Neuronal stem cell (in vitro differentiated cells): ENCODE data around the gene MYO3B.

Source experiments
- DNase-seq: peaks from one replicate; pipeline ENCODE4 v3.0.0-alpha.2; 2013; ENCODE audit warnings: low spot score
- H2AFZ ChIP-seq: one replicate; pipeline ENCODE4 v1.6.1; 2013; ENCODE audit warnings: mild to moderate bottlenecking, low read length, inconsistent platforms
- H2AK5ac ChIP-seq: 2 replicates; pipeline ENCODE4 v1.6.1; 2013; ENCODE audit warnings: low read depth, mild to moderate bottlenecking, inconsistent platforms, low read length, moderate library complexity, mixed read lengths
- H2BK120ac ChIP-seq: 2 replicates; pipeline ENCODE4 v1.6.1; 2013; ENCODE audit warnings: low read depth, mild to moderate bottlenecking, inconsistent platforms, low read length, moderate library complexity, mixed read lengths
- H2BK12ac ChIP-seq: one replicate; pipeline ENCODE4 v1.6.1; 2013; ENCODE audit warnings: low read length, inconsistent platforms
- H2BK15ac ChIP-seq: 2 replicates; pipeline ENCODE4 v1.6.1; 2013; ENCODE audit warnings: mild to moderate bottlenecking, low read length, inconsistent platforms, mixed read lengths
- H2BK5ac ChIP-seq: one replicate; pipeline ENCODE4 v1.6.1; 2013; ENCODE audit warnings: inconsistent platforms, mild to moderate bottlenecking, low read length, moderate library complexity
- H3K14ac ChIP-seq: one replicate; pipeline ENCODE4 v1.6.1; 2013; ENCODE audit warnings: low read length, inconsistent platforms
- H3K18ac ChIP-seq: 2 replicates; pipeline ENCODE4 v1.6.1; 2013; ENCODE audit warnings: low read length, inconsistent platforms
- H3K23ac ChIP-seq: 2 replicates; pipeline ENCODE4 v1.6.1; 2013; ENCODE audit warnings: low read depth, mild to moderate bottlenecking, mixed read lengths, low read length, inconsistent platforms; ENCODE audit not compliant: poor library complexity
- H3K27ac ChIP-seq: replicated peaks from 3 replicates; pipeline ENCODE4 v1.5.1; 2013; ENCODE audit warnings: low read length, inconsistent platforms
- H3K27me3 ChIP-seq, 3 experiments: 2 replicates each; pipeline ENCODE4 v1.6.1; 2013; ENCODE audit warnings: low read length in 3 of 3, mild to moderate bottlenecking in 2 of 3, inconsistent platforms in 1 of 3, low read depth in 1 of 3, mixed read lengths in 1 of 3, moderate library complexity in 1 of 3; ENCODE audit not compliant: control insufficient read depth in 3 of 3, insufficient read depth in 3 of 3
- H3K36me3 ChIP-seq, 2 donors: replicated peaks in 1 of 2; 2 replicates each; pipeline ENCODE4 v1.6.1; 2013; ENCODE audit warnings: low read length in 2 of 2; ENCODE audit not compliant: control insufficient read depth in 2 of 2, insufficient read depth in 2 of 2
- H3K4ac ChIP-seq: 2 replicates; pipeline ENCODE4 v1.6.1; 2013; ENCODE audit warnings: inconsistent platforms, mild to moderate bottlenecking, low read length, moderate library complexity
- H3K4me1 ChIP-seq, 2 donors: 1 replicate in 1 of 2; 2 replicates in 1 of 2; pipeline ENCODE4 v1.6.1; 2013; ENCODE audit warnings: low read length in 2 of 2, low read depth in 1 of 2; ENCODE audit not compliant: control insufficient read depth in 2 of 2, insufficient read depth in 1 of 2
- H3K4me2 ChIP-seq: one replicate; pipeline ENCODE4 v1.6.1; 2013; ENCODE audit warnings: mild to moderate bottlenecking, low read length, inconsistent platforms; ENCODE audit not compliant: insufficient read depth, poor library complexity, severe bottlenecking
- H3K4me3 ChIP-seq, 2 donors: 2 replicates each; pipeline ENCODE4 v1.5.1; 2013; ENCODE audit warnings: low read length in 2 of 2, mild to moderate bottlenecking in 2 of 2, inconsistent platforms in 1 of 2, moderate library complexity in 1 of 2
- H3K79me1 ChIP-seq: one replicate; pipeline ENCODE4 v1.6.1; 2013; ENCODE audit warnings: low read depth, mild to moderate bottlenecking, inconsistent platforms, low read length, moderate library complexity
- H3K9ac ChIP-seq: one replicate; pipeline ENCODE4 v1.6.1; 2013; ENCODE audit warnings: mild to moderate bottlenecking, low read depth, low read length, inconsistent platforms; ENCODE audit not compliant: poor library complexity
- H3K9me3 ChIP-seq, 2 donors: replicated peaks in 1 of 2; 2 replicates each; pipeline versions ENCODE3 to v1.6.1; 2013; ENCODE audit warnings: low read length in 2 of 2, mild to moderate bottlenecking in 2 of 2, inconsistent platforms in 1 of 2, low read depth in 1 of 2, mixed read lengths in 1 of 2, moderate library complexity in 1 of 2; ENCODE audit not compliant: control insufficient read depth in 2 of 2, insufficient read depth in 1 of 2
- H4K8ac ChIP-seq: one replicate; pipeline ENCODE4 v1.6.1; 2013; ENCODE audit warnings: low read depth, mild to moderate bottlenecking, inconsistent platforms, low read length, moderate library complexity
- H4K91ac ChIP-seq: one replicate; pipeline ENCODE4 v1.6.1; 2013; ENCODE audit warnings: low read length, low read depth, mild to moderate bottlenecking, inconsistent platforms; ENCODE audit not compliant: poor library complexity
- WGBS, 2 donors: extraction: QIAGEN DNeasy Blood & Tissue Kit; methylation state at CpG; one replicate each; pipeline ENCODE4 v1.1.7; 2013; ENCODE audit warnings: missing lambda C conversion rate in 2 of 2, mixed read lengths in 1 of 2; ENCODE audit not compliant: insufficient read length in 2 of 2, insufficient replicate concordance in 1 of 2; ENCODE audit errors: extremely low coverage in 2 of 2; 5-methylcytosine and 5-hydroxymethylcytosine counted together

The MYO3B gene

DNA sequence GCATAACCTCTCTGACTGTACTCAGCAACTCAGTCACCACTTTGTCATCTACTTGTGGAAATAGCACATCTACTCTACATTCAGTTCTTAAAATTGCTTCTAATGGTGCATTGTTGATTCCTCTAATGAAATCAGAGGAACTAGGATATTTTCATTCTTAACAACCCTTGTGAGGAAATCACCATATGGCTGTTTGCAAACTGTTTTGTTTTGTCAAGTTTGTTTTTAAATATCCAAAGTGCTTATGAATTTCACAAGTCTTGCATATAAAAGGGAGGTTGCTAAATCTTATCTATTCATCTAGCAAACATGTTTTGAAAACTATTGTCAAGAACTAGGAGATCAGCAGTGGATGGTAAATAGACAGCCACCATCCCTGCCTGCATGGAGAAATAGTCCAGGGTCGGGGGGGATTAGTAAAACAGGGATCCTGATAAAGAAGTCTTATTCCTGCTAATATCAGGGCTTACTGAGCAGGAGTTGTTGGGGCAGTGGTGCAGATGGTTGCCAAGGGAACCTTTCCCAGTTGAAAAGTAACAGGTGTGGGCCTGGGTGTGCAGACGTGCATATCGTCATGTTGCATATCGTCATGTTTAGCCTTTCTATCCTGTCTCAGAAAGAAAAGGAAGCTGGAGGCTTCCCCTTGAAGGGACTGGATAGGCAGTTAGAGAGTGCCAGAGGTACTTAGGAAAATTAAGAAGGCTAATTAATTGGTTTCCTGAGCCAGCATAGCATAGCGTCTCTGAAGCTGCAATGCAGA lies 7.5 kb upstream of the MYO3B start:
- Histone ChIP-seq H3K27ac (no peak overlapping the region), H3K18ac (no peak overlapping the region), H3K79me1 (no peaks in the 10 kb centered on the region), H2BK15ac (no peak overlapping the region), H3K4ac (no peak overlapping the region), H3K9ac (no peak overlapping the region), H2AFZ (no peak overlapping the region), H4K91ac (no peak overlapping the region), H3K36me3 (no peaks in the 10 kb centered on the region), H3K4me1 (no peaks in the 10 kb centered on the region), H3K4me3 (no peak overlapping the region), H3K9me3 (no peaks in the 10 kb centered on the region), H2BK5ac (no peak overlapping the region), H3K4me2 (no peak overlapping the region), H4K8ac (no peak overlapping the region), H2BK120ac (no peak overlapping the region), H2AK5ac (no peak overlapping the region), H3K27me3 (no peaks in the 10 kb centered on the region), H3K23ac (no peak overlapping the region), H3K14ac (no peak overlapping the region), H2BK12ac (no peak overlapping the region)
- DNase-seq = no peak
- WGBS, 2 donors = no CpG with 5 or more reads among the region's 5 CpGs

DNA sequence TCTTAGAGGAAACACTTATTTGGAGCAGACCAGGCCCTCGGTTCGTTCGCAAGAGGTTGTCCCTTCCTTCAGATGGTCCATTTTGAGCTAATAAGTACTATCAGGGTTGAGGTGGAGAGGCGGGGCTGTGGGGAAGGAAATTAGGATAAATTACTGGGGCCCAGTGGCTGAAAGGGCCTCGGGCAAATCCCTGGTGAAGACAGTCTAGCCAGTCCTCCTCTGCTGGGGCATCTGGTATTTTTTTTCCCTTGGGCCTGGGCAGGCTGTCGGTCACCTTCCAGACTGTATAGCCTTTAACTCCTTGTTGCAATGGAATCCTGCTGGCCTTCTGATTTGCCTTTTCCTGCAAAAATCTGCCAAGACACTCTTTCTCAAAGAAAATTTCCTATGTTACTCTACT lies 1.7 kb upstream of the MYO3B start:
- no peak overlapping the region for H2BK120ac ChIP-seq
- H3K18ac ChIP-seq = peak overlapping the region; percentile 30
- H3K4ac ChIP-seq = no peak overlapping the region
- H3K4me2 ChIP-seq = no peak overlapping the region
- no peak for DNase-seq
- no peaks in the 10 kb centered on the region for H3K9me3 ChIP-seq
- no peak overlapping the region for H3K23ac ChIP-seq
- WGBS, 2 donors = no CpG with 5 or more reads among the region's 6 CpGs
- H2BK15ac ChIP-seq = peak overlapping the region; percentile 21
- H2AFZ ChIP-seq = no peak overlapping the region
- no peaks in the 10 kb centered on the region for H3K79me1 ChIP-seq
- no peak overlapping the region for H3K27ac ChIP-seq
- no peak overlapping the region for H3K14ac ChIP-seq
- H4K91ac ChIP-seq = no peak overlapping the region
- no peaks in the 10 kb centered on the region for H3K27me3 ChIP-seq
- H3K36me3 ChIP-seq = no peaks in the 10 kb centered on the region
- H2AK5ac ChIP-seq = no peak overlapping the region
- H3K4me1 ChIP-seq = peaks cover 0 to 2% of the 10 kb centered on the region in 2 donors
- no peak overlapping the region for H3K4me3 ChIP-seq
- no peak overlapping the region for H4K8ac ChIP-seq
- no peak overlapping the region for H2BK5ac ChIP-seq
- H3K9ac ChIP-seq = no peak overlapping the region
- no peak overlapping the region for H2BK12ac ChIP-seq

DNA sequence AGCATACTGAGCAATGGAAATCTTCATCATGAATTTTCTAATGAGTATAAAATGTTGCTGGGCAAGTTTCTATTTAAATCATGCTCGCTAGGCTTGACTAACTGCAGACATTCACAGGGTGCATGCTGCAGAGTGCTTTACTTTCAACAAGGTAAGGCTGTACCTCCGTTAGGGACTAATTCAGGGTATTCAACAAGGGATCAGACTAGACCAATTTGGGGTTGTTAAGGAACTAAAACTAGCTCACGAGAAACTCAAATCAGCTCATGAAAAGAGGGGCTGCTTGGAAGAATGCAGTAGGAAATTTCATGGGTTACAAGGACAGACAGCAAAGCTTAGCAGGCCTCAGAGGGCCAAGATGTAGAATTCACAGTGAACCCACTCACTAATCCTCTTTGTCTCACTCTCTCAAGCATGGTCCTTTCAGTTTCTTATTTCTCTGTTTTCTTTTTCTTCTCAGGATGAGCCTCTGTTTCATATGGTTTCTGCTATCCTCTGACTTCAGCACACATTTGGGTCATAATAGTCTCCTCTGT lies 2.2 kb downstream of the MYO3B start:
- peaks cover 0 to 2% of the 10 kb centered on the region in 2 donors for H3K4me1 ChIP-seq
- H2BK15ac ChIP-seq = no peak overlapping the region
- no peak overlapping the region for H2BK5ac ChIP-seq
- H3K4me2 ChIP-seq = no peak overlapping the region
- H3K36me3 ChIP-seq = no peaks in the 10 kb centered on the region
- no peak overlapping the region for H3K9ac ChIP-seq
- no peaks in the 10 kb centered on the region for H3K79me1 ChIP-seq
- H3K4me3 ChIP-seq = no peak overlapping the region
- no peak overlapping the region for H2BK120ac ChIP-seq
- no peaks in the 10 kb centered on the region for H3K9me3 ChIP-seq
- H2AFZ ChIP-seq = peak overlapping the region; percentile 23
- no peak overlapping the region for H4K91ac ChIP-seq
- no peak for DNase-seq
- H2AK5ac ChIP-seq = no peak overlapping the region
- H3K14ac ChIP-seq = no peak overlapping the region
- no peak overlapping the region for H3K18ac ChIP-seq
- H2BK12ac ChIP-seq = no peak overlapping the region
- H3K23ac ChIP-seq = no peak overlapping the region
- peak overlapping the region; percentile 80 for H3K27ac ChIP-seq
- H4K8ac ChIP-seq = no peak overlapping the region
- no peak overlapping the region for H3K4ac ChIP-seq
- no peaks in the 10 kb centered on the region for H3K27me3 ChIP-seq
- no CpG with 5 or more reads among the region's 3 CpGs for WGBS, 2 donors

DNA sequence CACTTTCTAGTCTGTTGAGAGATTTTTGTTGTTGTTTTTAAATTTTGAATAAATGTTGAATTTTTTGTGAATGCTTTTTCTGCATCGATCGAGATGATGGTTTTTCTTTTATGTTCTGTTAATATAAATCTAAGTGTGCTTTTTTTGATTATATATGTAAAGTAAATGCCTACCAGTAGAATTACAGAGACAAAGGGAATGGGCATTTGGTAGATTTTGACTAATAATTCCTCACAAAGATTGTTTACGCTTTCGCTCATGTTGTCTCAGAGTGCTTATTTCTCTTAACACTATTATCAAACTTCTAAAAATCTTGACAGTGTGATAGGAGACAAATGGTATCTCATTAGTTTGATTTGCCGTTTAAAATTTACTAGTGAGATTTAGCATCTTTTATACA lies 3.7 kb downstream of the MYO3B start:
- no peak overlapping the region for H3K4me2 ChIP-seq
- no peak overlapping the region for H3K23ac ChIP-seq
- peaks cover 0 to 2% of the 10 kb centered on the region in 2 donors for H3K4me1 ChIP-seq
- no peak overlapping the region for H2BK15ac ChIP-seq
- H3K27me3 ChIP-seq = no peaks in the 10 kb centered on the region
- no peak overlapping the region for H2BK5ac ChIP-seq
- H3K4ac ChIP-seq = no peak overlapping the region
- no peak overlapping the region for H3K4me3 ChIP-seq
- no peaks in the 10 kb centered on the region for H3K79me1 ChIP-seq
- H3K9me3 ChIP-seq = no peaks in the 10 kb centered on the region
- no peak overlapping the region for H2AK5ac ChIP-seq
- H3K36me3 ChIP-seq = no peaks in the 10 kb centered on the region
- no peak overlapping the region for H3K18ac ChIP-seq
- H2BK12ac ChIP-seq = no peak overlapping the region
- 100% methylated on average over 2 of the region's 5 CpGs; no CpG with 5 or more reads in 1 of the 2 donors for WGBS, 2 donors
- no peak overlapping the region for H2AFZ ChIP-seq
- no peak overlapping the region for H3K14ac ChIP-seq
- no peak overlapping the region for H3K27ac ChIP-seq
- no peak overlapping the region for H2BK120ac ChIP-seq
- no peak overlapping the region for H4K91ac ChIP-seq
- no peak overlapping the region for H4K8ac ChIP-seq
- DNase-seq = no peak
- no peak overlapping the region for H3K9ac ChIP-seq
